GM13977 (cell line): ENCODE data around the gene GRIK5.
A peak's percentile ranks its signal among the peaks of the same experiment; 100 is the strongest.

Experiments used
- DNase-seq: peaks from one replicate; pipeline ENCODE4 v3.0.0; 2012; ENCODE audit warnings: low spot score
- in situ Hi-C: fragments of 300-500 bp; cut with MboI; formaldehyde crosslinking; loops from one replicate; pipeline ENCODE4 v1.12.0; 2022; ENCODE audit warnings: low sequenced_read_pairs, low pct_unique_long_range_greater_than_20kb, mixed read lengths, inconsistent platforms; ENCODE audit not compliant: unreplicated experiment
- TF ChIP-seq, protein P1 (sequence below): IDR thresholded peaks from 2 replicates; pipeline ENCODE4 v1.5.1; 2012; ENCODE audit warnings: mild to moderate bottlenecking, control low read depth; ENCODE audit not compliant: insufficient read depth; ENCODE audit errors: extremely low read depth, missing control alignments

GRIK5 gene

GRCh38 chr19:41965106-41965505 is 104.9 kb downstream of the GRIK5 start:
- TF ChIP-seq, protein P1, sequence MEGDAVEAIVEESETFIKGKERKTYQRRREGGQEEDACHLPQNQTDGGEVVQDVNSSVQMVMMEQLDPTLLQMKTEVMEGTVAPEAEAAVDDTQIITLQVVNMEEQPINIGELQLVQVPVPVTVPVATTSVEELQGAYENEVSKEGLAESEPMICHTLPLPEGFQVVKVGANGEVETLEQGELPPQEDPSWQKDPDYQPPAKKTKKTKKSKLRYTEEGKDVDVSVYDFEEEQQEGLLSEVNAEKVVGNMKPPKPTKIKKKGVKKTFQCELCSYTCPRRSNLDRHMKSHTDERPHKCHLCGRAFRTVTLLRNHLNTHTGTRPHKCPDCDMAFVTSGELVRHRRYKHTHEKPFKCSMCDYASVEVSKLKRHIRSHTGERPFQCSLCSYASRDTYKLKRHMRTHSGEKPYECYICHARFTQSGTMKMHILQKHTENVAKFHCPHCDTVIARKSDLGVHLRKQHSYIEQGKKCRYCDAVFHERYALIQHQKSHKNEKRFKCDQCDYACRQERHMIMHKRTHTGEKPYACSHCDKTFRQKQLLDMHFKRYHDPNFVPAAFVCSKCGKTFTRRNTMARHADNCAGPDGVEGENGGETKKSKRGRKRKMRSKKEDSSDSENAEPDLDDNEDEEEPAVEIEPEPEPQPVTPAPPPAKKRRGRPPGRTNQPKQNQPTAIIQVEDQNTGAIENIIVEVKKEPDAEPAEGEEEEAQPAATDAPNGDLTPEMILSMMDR = no peak
- DNase-seq = no peak
- in situ Hi-C loops = no loop called here

DNA sequence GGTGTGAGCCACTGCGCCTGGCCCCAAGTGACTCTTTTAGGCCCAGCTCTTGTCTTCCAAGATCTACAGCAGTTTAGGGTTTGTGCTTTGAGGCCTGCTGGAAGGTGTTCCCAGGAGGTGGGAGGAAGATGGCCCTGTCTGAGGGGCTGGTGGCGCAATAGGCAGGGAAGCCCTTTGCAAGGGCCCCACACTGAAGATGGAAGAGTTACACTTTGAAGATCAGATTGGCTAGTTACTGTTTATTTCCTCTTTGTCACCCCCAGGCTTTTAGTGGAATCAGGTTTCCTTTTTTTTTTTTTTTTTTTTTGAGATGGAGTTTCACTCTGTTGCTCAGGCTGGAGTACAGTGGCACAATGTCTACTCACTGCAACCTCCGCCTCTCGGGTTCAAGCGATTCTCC is 109.0 kb downstream of the GRIK5 start:
- DNase-seq = no peak
- in situ Hi-C loops = no loop called here
- TF ChIP-seq, protein P1 = no peak

DNA sequence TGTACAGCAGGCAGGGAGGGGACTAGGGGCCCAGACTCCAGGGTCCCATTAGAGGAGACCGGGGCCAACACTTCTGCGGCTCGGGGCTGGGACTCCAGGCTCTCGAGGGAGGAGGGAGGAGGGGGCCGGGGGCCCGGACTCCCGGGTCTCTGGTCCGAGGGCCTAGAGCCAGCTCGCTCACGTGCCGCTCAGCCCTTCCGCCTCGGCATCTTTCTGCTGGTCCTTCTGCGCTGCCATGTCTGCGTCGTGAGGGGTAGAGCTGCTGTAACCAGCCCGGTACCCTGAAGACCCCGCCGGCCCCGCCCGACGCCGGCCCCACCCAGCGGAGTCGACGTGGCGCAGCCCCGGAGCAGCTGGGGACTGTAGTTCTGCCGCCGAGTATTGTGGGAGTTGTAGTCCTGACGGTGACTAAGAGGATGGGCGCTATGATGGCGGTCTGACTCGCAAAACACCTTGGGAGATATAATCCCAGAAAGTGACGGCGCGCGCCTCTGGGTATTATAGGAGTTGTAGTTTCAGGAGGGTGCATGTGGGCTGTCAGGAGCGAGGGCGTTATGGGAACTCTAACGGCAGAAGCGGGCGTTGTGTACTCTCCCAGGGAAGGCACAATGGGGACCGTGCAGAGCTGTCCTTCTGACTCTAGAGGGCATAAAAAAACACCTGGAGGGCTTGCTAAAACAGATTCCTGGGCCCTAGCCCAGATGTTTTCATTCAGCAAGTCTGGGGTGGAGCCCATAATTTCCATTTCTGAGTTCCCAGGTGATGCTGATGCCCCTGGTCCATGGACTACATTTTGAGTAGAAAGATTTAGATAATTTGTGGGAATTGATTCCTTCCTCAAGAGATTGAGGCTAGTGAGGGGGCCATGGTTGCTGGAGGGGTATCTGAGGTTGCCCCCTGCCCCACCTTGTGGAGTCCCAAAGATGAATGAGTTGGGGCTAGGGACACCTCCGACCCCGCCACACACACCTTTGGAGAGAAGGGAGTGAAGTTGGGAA is 110.7 kb downstream of the GRIK5 start, which contains the start of gene RABAC1:
RABAC1 (minus strand) TSS at position 266 of the 998 bp plus-strand sequence; CDS start at position 237, 29 bp downstream.
- peak; percentile 96 for DNase-seq
- in situ Hi-C loops = no loop called here
- TF ChIP-seq, protein P1 = peak; percentile 58

DNA sequence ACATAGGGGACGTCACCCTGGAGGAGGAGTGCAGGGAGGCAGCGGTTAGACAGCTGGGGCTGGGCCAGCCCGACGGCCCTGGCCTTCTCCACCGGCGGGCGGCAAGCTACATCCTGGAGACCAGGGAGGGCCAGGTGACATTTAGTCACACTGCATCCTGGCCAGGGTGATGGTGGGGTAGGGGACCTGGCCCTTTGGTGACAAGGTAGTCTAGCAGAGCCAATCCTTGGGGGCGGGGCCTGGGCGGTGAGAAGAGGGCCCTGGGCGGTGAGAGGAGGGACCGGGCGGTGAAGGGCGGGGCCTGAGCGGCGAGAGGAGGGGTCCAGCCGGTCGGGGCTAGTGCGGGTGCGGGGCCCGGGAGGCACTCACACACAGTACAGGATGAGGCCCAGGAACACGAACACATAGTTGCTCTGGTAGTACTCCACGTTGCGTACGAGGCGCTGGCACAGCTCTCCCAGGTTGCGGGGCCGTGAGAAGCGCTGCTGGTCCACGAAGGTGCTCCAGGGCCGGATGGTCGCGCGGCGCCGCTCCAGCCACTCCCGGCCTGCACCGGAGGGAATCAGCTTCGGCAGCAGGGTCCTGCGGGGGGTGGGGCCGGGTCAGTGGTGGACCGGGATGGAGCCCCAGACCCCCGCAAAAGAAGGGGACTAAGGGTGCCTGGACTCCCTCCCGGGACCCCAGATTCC is 111.5 kb downstream of the GRIK5 start:
- in situ Hi-C loops = no loop called here
- TF ChIP-seq, protein P1 = no peak
- peak; percentile 89 for DNase-seq

GRCh38 chr19:41957838-41958366 is 112.1 kb downstream of the GRIK5 start:
- peak; percentile 90 for DNase-seq
- TF ChIP-seq, protein P1 = peak; percentile 88
- in situ Hi-C loops = no loop called here

GRCh38 chr19:41957161-41957837 is 112.7 kb downstream of the GRIK5 start:
- in situ Hi-C loops = no loop called here
- DNase-seq = no peak
- TF ChIP-seq, protein P1 = no peak
